Measurements from ENCODE around the gene OR10A4.
"Not testable (repeated sequence)": the region's sequence is repeated elsewhere in the genome, so short reads cannot be mapped to it uniquely, and the experiment has no call there.

- TF ChIP-seq EZH2phosphoT487 (IDR thresholded peaks at IDR 0.05; ENCODE audit: low read length); CTCF (IDR thresholded peaks at IDR 0.05; ENCODE audit: low read length); EZH2 (optimal IDR thresholded peaks at IDR 0.05; ENCODE audit: low read depth, low read length): not testable (repeated sequence)
These were observed 28.4 kb downstream of the OR10A4 start for GRCh38 chr11:6904804-6905203.
